Hepatic stellate cell (primary cell): ENCODE results near the gene YWHAH.

Experiments
- DNase-seq: peaks from one replicate; pipeline ENCODE4 v3.0.0; 2011; ENCODE audit warnings: low spot score

The YWHAH gene

DNA sequence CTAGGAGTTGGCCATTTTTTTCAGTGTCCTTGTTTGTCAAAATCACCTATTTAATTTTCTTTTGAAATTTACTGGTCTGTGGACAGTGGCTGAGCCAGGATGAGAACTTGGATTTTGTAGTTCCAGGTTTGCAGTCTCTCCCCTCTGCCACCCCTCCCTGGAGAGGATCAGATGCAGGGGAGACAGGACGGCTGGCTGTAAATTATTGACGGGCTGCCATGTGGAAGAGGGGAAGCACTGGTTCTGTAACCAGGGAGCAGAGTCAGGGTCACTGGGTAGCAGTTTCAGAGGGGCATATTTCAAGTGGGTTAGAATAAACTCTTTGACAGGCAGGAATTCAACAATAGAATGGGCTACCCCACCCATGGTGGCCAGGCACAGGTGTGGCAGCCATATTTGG is 20.6 kb upstream of the YWHAH start:
- DNase-seq, result no peak

DNA sequence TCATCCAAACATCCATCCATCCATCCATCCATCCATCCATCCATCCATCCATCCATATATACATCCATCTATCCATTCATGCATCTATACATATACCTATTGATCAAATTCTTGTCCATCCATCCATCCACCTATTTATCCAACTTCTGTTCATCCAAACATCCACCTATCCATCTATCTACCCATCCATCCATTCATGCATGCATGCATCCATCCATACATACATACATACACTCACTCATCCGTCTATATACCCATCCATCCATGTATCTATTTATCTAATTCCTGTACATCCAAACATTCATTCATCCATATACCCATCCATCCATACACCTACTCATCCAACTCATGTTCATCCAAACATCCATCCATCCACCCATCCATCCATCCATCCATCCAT is 19.3 kb upstream of the YWHAH start:
- DNase-seq, result no peak

DNA sequence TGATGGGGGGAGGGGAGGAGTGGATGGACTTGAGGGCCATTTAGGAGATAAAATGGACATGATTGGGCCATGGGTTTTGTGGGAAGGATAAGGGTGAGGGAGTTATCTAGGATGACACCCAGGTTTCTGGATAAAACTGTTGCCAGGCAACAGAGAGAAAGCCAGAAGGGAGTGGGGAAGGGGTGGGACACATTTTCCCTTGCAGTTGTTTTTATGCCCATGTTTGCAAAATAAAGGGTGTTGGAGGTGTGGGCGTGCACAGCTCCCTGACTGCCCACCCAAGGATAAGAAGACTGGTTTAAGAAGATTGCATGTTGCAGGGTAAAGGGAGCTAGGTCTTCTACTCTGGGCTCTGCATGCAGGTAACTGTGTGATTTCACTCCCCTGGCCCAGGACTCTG is 18.3 kb upstream of the YWHAH start:
- no peak for DNase-seq

DNA sequence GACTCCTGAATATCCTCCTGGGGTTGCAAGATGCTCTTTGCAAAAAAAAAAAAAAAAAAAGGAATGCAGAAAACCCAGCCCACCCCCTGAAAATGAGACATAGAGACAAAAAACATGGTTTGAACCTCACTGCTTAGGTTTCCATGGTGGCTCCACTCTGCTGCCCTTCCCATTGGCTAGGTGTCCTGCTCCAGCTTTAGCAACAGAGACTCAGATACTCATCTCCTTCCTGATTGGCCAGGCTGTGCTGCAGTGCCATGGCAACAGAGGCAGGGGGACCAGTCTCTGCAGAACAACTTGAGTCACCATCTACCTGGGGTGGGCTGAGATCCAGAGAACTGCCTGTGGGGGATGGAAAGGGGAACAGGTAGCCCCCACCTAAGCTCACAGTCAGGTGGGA is 17.4 kb upstream of the YWHAH start:
- DNase-seq, result peak; percentile 27

GRCh38 chr22:31927562-31927961 is 16.8 kb upstream of the YWHAH start:
- DNase-seq, result no peak

DNA sequence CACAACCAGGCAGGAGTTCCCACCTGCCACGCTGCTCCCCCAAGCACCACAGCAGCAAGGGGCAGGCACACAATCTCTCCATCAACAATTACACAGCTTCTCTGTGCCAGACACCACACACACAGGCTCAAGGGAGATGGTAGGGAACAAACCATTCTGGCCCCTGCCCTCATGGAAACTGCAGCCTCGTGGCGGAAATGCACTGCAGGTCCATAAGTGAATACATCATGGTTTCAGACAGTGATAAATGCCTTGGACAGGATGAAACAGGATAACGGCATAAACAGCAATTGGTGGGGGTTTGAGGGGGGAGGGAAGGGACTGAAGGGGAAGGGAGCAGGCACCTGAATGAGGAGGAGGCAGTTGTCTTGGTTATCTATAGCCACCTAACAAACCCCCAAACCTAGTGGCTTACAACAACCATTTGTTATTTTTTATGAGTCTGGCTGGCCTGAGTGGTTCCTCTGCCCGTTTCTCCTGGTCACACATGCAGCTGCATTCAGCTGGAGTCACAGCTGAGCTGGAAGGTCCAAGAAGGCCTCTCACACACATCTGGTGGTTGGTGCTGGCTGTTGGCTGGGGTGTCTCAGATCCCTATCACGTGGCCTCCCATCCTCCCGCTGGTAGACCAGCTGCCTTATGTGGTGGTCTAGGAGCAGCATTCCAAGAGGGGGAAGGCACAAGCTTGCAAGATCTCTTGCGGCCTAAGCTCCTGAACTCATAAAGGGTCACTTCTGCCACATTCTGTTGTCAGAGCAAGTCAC is 15.0 kb upstream of the YWHAH start:
- DNase-seq, result no peak

DNA sequence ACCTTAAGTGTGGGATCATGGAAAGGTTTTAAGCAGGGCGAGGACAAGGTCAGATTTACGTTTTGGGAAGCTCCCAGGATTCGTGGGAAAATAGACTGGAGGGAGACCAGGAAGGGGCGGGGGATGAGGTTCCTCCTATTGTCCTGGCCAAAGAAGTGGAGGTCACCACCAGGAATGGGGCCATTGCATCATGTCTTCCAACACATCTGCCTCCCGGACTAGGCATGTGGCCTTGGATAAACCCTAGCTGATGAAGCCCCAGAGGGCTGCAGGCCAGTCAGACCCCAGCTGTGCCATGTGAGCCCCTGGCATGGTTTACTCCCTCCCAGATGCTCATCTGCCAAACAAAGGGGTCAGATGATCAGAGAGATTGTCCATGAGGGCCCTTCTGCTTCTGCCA is 11.5 kb upstream of the YWHAH start:
- no peak for DNase-seq

GRCh38 chr22:31933406-31933805 is 10.9 kb upstream of the YWHAH start:
- DNase-seq, result no peak

DNA sequence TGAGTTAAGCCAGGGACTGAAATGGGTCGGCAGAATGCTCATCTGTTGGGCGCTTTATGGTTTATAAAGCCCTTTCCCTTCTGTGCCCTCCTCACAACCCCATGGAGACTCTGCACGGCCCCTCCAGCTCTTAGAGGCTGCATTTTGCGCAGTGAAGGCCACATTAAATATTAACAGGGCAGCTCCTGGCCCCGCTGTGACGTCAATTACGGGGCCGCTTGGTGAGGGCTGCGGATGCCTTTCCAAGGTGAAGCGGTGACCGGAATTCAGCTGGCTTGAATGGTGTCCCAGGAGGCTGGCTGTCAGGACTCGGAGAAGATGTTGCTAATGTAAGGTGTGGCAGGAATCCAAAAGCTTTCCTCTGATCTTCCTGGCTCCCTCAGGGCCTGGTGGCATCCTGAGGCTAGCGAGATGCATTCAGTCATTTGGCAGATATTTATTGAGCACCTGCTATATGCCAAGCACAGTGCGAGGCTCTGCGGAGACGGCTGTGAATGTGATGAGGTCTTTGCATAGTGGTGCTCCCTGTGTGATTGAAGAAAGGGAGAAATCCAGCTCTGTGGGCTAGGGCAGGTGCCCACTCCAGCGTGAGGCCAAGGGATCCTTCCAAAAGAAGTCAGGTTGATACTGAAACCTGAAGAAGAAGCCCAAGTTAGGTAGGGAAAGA is 10.4 kb upstream of the YWHAH start:
- no peak for DNase-seq

- DNase-seq, result no peak
Observed at GRCh38 chr22:31935961-31936635, 8.2 kb upstream of the YWHAH start.

- DNase-seq, result no peak
Observed at GRCh38 chr22:31937341-31937740, 7.0 kb upstream of the YWHAH start.

GRCh38 chr22:31938296-31938695 is 6.0 kb upstream of the YWHAH start:
- no peak for DNase-seq

- DNase-seq, result no peak
Observed at GRCh38 chr22:31940506-31940905, 3.8 kb upstream of the YWHAH start.

DNA sequence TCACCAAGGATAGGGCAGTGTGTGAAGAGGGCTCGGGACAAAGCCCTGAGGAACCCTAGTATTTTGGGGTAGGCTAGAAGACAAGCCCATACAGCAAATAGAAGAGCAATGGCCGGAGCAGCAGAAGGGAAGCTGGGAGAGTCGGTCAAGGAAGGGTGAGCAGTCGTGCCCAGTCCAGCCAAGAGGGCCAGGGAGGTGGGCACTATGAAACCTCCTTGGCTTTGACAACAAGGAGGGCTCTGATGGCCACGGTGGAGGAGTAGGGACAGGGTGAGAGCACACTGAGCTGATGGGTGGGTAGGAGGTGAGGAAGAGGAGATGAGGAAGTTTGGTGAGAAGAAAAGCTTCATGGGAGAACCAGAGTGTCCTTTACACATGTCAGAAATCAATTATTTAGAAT is 2.2 kb upstream of the YWHAH start:
- DNase-seq, result no peak

GRCh38 chr22:31943206-31943977 is 943 bp upstream of the YWHAH start:
- no peak for DNase-seq

- peak; percentile 50 for DNase-seq
Observed at GRCh38 chr22:31944700-31945442, 536 bp downstream of the YWHAH start.

GRCh38 chr22:31945443-31945855 is 1.1 kb downstream of the YWHAH start:
- DNase-seq, result no peak

DNA sequence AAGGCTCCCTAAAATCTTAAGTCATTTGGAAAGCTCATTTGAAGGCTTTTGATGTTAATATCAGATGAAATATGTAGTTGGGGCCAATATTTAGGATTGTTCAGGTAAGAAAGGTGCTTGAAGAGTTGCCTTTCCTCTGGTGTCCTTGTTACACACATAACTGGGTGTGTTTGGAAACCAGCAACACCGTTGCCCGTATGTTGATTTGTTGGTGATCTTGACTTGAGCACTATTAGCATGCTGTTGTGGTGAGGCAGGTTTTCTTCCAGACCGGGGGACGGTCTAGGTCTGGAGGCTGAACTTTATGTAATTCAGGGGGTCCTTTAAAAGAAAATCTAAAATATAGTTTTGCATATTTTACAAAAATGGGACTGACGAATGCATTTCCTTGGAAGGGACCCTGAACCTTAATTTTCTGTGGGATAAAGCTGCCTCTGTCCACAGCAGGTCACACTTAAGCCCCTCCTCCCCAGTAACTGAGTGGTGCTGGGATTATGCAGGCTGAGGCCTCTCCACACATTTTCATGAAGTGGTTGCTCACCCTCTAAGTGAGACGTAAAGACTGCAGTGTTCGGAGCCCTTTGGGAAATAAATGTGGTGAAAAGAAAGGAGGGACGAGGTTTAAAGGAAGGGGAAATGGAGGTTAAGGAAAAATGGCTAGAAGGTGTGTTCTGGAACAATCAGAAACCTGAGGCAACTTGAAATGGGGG is 1.8 kb downstream of the YWHAH start:
- no peak for DNase-seq

DNA sequence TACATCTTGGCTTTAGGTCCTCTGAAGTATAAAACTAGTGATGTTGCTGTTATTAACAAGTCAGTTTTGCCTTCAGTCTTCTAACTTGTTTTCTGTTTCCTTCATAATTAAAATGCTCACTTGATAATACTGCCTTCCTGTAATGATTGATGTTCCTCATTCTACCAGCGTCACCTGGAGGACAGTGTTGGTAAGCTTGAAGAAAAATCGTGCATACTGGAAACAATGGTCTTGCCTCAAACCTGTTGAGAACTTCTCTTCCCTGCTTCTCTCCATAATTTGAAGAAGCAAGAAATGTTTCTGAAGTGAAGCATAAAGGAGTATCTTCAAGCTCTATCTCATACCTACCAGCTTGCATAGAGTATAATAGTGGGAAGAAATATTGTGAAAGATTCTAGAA is 3.0 kb downstream of the YWHAH start:
- no peak for DNase-seq

GRCh38 chr22:31948002-31948401 is 3.7 kb downstream of the YWHAH start:
- DNase-seq, result no peak

DNA sequence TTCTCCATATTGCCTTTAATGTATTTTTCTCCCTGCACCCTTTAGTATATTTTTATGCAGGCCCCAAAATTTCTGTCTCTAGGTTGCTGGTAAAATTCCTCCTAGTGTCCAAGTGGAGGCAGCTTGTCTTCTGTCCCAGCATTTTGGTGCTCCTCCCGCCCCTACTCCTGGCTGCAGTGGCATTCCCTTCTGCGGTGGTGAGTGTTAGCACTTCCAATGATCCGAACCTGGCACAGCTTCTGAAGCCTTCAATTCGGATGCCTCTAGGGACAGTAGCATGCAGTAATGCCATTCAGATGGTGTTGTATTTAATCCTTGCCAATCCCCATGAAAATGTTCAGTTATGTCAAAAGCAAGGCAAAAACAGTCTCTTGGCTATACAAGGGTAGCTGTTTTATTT is 5.9 kb downstream of the YWHAH start:
- no peak for DNase-seq
